Activated CD8-positive, alpha-beta T cell treated with anti-CD3 and anti-CD28 coated beads, Interleukin-2, amount 10 ng/mL, durations not matched to agents 7 days and 5 days (primary cell): ENCODE measurements around the gene TMEM200A. TPM values are rescaled to one million over a fixed set of nuclear protein-coding genes. Genes with fewer than 3 reads are reported as not detected.

Source experiments
- ATAC-seq: fragments of 150-1000 bp; cut with Tn5 transposase; one replicate; pipeline ENCODE4 v1.10.0; 2021; ENCODE audit warnings: moderate library complexity
- CTCF ChIA-PET: fragments of 350-600 bp; sonication (Branson Sonifier 250); formaldehyde crosslinking; loops from one replicate; lab custom pipeline; 2021; ENCODE audit warnings: antibody characterized with exemption; lab: Charles Lee
- POLR2A ChIA-PET: fragments of 350-600 bp; sonication (Branson Sonifier 250); formaldehyde crosslinking; loops from one replicate; lab custom pipeline; 2021; ENCODE audit warnings: antibody characterized with exemption; lab: Charles Lee
- DNase-seq: peaks from one replicate; pipeline ENCODE4 v3.0.0-alpha.2; 2020
- H3K27ac Mint-ChIP-seq: one replicate; pipeline ENCODE4 v1.8.0; 2021; ENCODE audit warnings: mild to moderate bottlenecking, mixed read lengths
- H3K27me3 Mint-ChIP-seq: one replicate; pipeline ENCODE4 v1.8.0; 2021; ENCODE audit warnings: low read depth, mixed read lengths
- H3K36me3 Mint-ChIP-seq: one replicate; pipeline ENCODE4 v1.8.0; 2021; ENCODE audit warnings: low read depth, mixed read lengths
- H3K4me1 Mint-ChIP-seq: one replicate; pipeline ENCODE4 v1.8.0; 2021; ENCODE audit warnings: low read depth, mixed read lengths
- H3K4me3 Mint-ChIP-seq: one replicate; pipeline ENCODE4 v1.8.0; 2021; ENCODE audit warnings: mild to moderate bottlenecking, mixed read lengths
- H3K9me3 Mint-ChIP-seq: one replicate; pipeline ENCODE4 v1.8.0; 2022; ENCODE audit warnings: mixed read lengths; ENCODE audit not compliant: insufficient read depth
- total RNA-seq, 2 experiments: library from RNA; stranded (reverse); gene quantifications; one replicate each; pipeline ENCODE4 v1.2.3, GENCODE V29; 2021

Gene TMEM200A
- total RNA-seq, 2 experiments from 2014 or later = 2.6 to 2.7 TPM

DNA sequence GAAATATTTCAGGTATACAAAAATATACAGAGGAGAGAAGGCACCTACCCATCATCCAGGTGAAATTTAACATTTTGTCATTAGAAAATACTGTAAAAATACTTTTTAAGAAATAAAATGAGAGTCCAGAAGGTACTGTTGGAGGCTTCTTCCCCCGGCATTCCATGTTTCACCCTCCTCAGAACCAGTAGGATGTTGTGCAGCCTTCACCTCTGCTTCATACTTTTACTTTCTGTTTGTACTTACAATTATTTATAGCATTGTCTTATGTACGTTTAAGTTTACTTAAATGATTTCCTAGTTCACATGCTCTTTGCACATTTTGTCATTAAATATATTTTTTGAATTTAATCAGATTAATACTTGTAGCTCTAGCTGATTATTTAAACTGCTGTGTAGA is 30.9 kb downstream of the TMEM200A start:
- H3K36me3 Mint-ChIP-seq = peaks cover 11% of the 10 kb centered on the region
- H3K27me3 Mint-ChIP-seq = no peaks in the 10 kb centered on the region
- POLR2A ChIA-PET = no interaction called here
- ATAC-seq (peak; percentile 67), DNase-seq (no peak)
- CTCF ChIA-PET = interaction anchor here (0.9 to 1.4 kb wide), 3 partner anchors 11 to 301 kb away, joined by 3 to 7 read pairs (median 4); no protein-coding TSS in a partner anchor
- peaks cover 8% of the 10 kb centered on the region for H3K4me1 Mint-ChIP-seq
- H3K27ac Mint-ChIP-seq = peak overlapping the region; percentile 55
- H3K9me3 Mint-ChIP-seq = no peaks in the 10 kb centered on the region
- peak overlapping the region; percentile 48 for H3K4me3 Mint-ChIP-seq

GRCh38 chr6:130405549-130405948 is 39.7 kb downstream of the TMEM200A start:
- Mint-ChIP-seq H3K4me3 (no peak overlapping the region), H3K36me3 (peaks cover 5% of the 10 kb centered on the region), H3K27ac (no peak overlapping the region), H3K9me3 (no peaks in the 10 kb centered on the region), H3K4me1 (peaks cover 11% of the 10 kb centered on the region), H3K27me3 (peaks cover 8% of the 10 kb centered on the region)
- ChIA-PET POLR2A (no interaction called here), CTCF (interaction anchor here (1.1 to 1.9 kb wide), 2 partner anchors 11 to 24 kb away, joined by 4 to 5 read pairs; no protein-coding TSS in a partner anchor)
- DNase-seq (no peak), ATAC-seq (no peak)

- Mint-ChIP-seq H3K4me3 (no peak overlapping the region), H3K4me1 (peaks cover 4% of the 10 kb centered on the region), H3K27ac (no peak overlapping the region), H3K36me3 (peaks cover 6% of the 10 kb centered on the region), H3K27me3 (peaks cover 8% of the 10 kb centered on the region), H3K9me3 (no peaks in the 10 kb centered on the region)
- POLR2A ChIA-PET = no interaction called here
- DNase-seq (no peak), ATAC-seq (no peak)
- CTCF ChIA-PET = interaction anchor here (1.0 kb wide), 1 partner anchor 13 kb away, joined by 3 read pairs; no protein-coding TSS in a partner anchor
These were observed 41.2 kb downstream of the TMEM200A start for GRCh38 chr6:130407032-130407431.

- no peak overlapping the region for H3K4me3 Mint-ChIP-seq
- H3K36me3 Mint-ChIP-seq = peaks cover 4% of the 10 kb centered on the region
- no peaks in the 10 kb centered on the region for H3K9me3 Mint-ChIP-seq
- ATAC-seq (no peak), DNase-seq (no peak)
- POLR2A ChIA-PET = no interaction called here
- peaks cover 4% of the 10 kb centered on the region for H3K27me3 Mint-ChIP-seq
- CTCF ChIA-PET = no interaction called here
- H3K27ac Mint-ChIP-seq = no peak overlapping the region
- H3K4me1 Mint-ChIP-seq = no peaks in the 10 kb centered on the region
These were observed 43.7 kb downstream of the TMEM200A start for GRCh38 chr6:130409418-130410100.

- no peaks in the 10 kb centered on the region for H3K9me3 Mint-ChIP-seq
- H3K4me1 Mint-ChIP-seq = no peaks in the 10 kb centered on the region
- ATAC-seq (no peak), DNase-seq (no peak)
- no peak overlapping the region for H3K27ac Mint-ChIP-seq
- no peak overlapping the region for H3K4me3 Mint-ChIP-seq
- ChIA-PET POLR2A (interaction anchor here (0.6 kb wide), 1 partner anchor 342 kb away, joined by 3 read pairs; no protein-coding TSS in a partner anchor), CTCF (no interaction called here)
- no peaks in the 10 kb centered on the region for H3K27me3 Mint-ChIP-seq
- peaks cover 4% of the 10 kb centered on the region for H3K36me3 Mint-ChIP-seq
These were observed 45.7 kb downstream of the TMEM200A start for GRCh38 chr6:130411481-130411880.

DNA sequence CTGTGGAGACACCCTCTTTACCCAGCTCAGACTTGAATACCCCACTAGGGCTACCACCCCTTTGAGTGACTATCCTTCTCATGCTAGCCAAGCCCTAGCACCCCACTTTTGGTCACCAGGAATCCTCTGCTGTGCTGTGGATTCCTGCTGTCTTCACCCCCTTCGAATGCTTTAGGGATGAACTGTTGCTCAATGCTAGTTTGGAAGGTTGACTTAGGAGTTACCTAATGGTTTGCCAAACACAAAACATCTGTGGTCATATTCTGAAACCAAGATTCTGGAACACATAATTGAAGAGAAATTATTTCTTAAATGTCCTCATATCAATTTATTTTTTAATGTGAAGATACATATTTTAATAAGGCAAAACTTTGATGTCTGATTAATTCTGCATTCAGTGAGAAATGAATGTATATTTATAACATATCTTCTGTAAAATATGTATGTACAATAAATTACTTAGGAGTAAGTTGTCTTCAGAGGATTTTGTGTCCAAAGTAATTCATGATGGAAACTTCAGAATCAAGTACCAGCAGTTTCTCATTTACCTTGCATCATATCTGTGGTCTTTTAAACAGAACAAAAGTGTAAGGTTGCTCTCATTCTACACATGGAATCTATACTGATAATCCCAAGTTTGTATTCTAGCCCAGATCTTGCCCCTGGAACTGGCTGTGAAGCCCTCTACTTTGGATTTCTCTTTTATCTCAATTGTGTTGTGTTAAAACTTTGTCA is 46.9 kb downstream of the TMEM200A start:
- H3K27ac Mint-ChIP-seq = no peak overlapping the region
- no peaks in the 10 kb centered on the region for H3K27me3 Mint-ChIP-seq
- ATAC-seq (no peak), DNase-seq (no peak)
- no peak overlapping the region for H3K4me3 Mint-ChIP-seq
- peaks cover 4% of the 10 kb centered on the region for H3K36me3 Mint-ChIP-seq
- ChIA-PET POLR2A (no interaction called here), CTCF (no interaction called here)
- H3K9me3 Mint-ChIP-seq = no peaks in the 10 kb centered on the region
- H3K4me1 Mint-ChIP-seq = peaks cover under 1% of the 10 kb centered on the region

GRCh38 chr6:130417951-130418350 is 52.1 kb downstream of the TMEM200A start:
- no peak for ATAC-seq

GRCh38 chr6:130420911-130421310 is 55.1 kb downstream of the TMEM200A start:
- Mint-ChIP-seq H3K9me3 (no peaks in the 10 kb centered on the region), H3K27me3 (peaks cover 3% of the 10 kb centered on the region)
- no peak for ATAC-seq

More at GRCh38 chr6:130417951-130418350, 52.1 kb downstream of the TMEM200A start:
- Mint-ChIP-seq H3K4me1 (peaks cover 4% of the 10 kb centered on the region), H3K4me3 (no peak overlapping the region), H3K9me3 (no peaks in the 10 kb centered on the region), H3K36me3 (peaks cover 6% of the 10 kb centered on the region), H3K27me3 (no peaks in the 10 kb centered on the region), H3K27ac (no peak overlapping the region)
- ChIA-PET CTCF (no interaction called here), POLR2A (no interaction called here)
- no peak for DNase-seq

DNA sequence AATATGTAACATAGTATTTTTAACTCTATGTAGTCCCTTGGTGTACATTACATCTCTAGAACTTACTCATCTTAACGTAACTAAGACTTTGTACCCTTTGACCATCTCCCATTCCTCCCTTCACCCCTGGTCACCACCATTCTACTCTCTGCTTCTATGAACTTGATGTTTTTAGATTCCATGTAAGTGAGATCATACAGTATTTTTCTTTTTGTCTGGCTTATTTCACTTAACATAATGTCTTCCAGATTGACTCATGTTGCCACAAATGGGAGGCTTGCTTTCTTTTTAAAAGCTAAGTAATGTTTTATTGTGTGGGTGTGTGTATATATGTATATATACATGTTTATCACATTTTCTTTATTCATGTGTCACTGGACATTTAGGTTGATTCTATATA is 55.8 kb downstream of the TMEM200A start:
- Mint-ChIP-seq H3K36me3 (peaks cover 3% of the 10 kb centered on the region), H3K27ac (no peak overlapping the region), H3K9me3 (no peaks in the 10 kb centered on the region), H3K4me3 (no peak overlapping the region), H3K27me3 (peaks cover 3% of the 10 kb centered on the region), H3K4me1 (peaks cover 4% of the 10 kb centered on the region)
- ATAC-seq = no peak
- no peak for DNase-seq
- ChIA-PET POLR2A (no interaction called here), CTCF (no interaction called here)

More at GRCh38 chr6:130420911-130421310, 55.1 kb downstream of the TMEM200A start:
- no peak overlapping the region for H3K4me3 Mint-ChIP-seq
- H3K27ac Mint-ChIP-seq = no peak overlapping the region
- H3K36me3 Mint-ChIP-seq = peaks cover 3% of the 10 kb centered on the region
- CTCF ChIA-PET = interaction anchor here (1.7 kb wide), 1 partner anchor 14 kb away, joined by 3 read pairs; no protein-coding TSS in a partner anchor
- POLR2A ChIA-PET = no interaction called here
- H3K4me1 Mint-ChIP-seq = peaks cover 4% of the 10 kb centered on the region
- no peak for DNase-seq

DNA sequence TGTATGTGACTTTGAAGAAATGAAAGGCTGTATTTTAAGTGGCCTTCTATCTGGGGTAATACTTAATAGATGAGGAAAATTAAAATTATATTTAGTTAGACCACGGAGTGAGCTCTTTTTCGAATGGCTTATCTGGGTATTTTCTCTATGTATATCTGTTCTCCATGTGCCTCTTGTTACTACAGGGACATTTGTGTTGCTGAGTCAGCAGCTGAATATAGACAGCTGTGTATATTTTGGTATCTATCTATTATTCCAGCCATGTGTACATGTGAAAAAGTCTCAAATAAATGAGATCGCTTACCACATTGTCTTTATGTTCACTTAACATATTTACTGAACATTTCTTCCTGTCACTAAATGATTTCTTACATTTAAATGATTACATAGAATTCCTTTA is 57.2 kb downstream of the TMEM200A start:
- DNase-seq (no peak), ATAC-seq (no peak)
- ChIA-PET CTCF (interaction anchor here (1.3 kb wide), 1 partner anchor 41 kb away, joined by 4 read pairs; no protein-coding TSS in a partner anchor), POLR2A (no interaction called here)
- peaks cover under 1% of the 10 kb centered on the region for H3K36me3 Mint-ChIP-seq
- no peaks in the 10 kb centered on the region for H3K9me3 Mint-ChIP-seq
- H3K27ac Mint-ChIP-seq = no peak overlapping the region
- H3K27me3 Mint-ChIP-seq = peaks cover 5% of the 10 kb centered on the region
- H3K4me3 Mint-ChIP-seq = no peak overlapping the region
- peaks cover under 1% of the 10 kb centered on the region for H3K4me1 Mint-ChIP-seq

DNA sequence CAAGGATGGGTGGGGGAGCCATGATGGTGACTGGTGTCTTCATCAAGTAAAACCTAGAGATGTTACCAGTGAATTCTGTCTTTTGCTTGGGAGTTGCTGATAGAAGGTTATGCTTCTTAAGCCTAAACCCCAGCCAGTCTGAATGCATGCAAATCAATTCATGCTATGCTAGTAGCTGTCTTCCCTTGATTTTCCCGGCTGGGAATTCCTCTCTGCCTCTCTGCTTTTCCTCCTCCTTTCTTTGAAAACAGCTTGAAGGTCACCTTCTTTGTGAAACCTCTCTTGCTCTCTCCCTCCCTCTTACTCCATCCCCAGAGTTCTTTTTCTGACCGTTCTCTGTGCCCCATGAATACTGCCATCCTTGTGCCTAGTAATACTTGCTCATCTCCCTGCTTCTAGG is 58.9 kb downstream of the TMEM200A start:
- CTCF ChIA-PET = no interaction called here
- H3K27me3 Mint-ChIP-seq = peaks cover 5% of the 10 kb centered on the region
- no peak overlapping the region for H3K27ac Mint-ChIP-seq
- no peaks in the 10 kb centered on the region for H3K9me3 Mint-ChIP-seq
- H3K36me3 Mint-ChIP-seq = no peaks in the 10 kb centered on the region
- DNase-seq = no peak
- H3K4me1 Mint-ChIP-seq = no peaks in the 10 kb centered on the region
- no peak overlapping the region for H3K4me3 Mint-ChIP-seq
- POLR2A ChIA-PET = no interaction called here
- no peak for ATAC-seq

- Mint-ChIP-seq H3K27me3 (peaks cover 5% of the 10 kb centered on the region), H3K36me3 (peaks cover 2% of the 10 kb centered on the region), H3K4me1 (no peaks in the 10 kb centered on the region), H3K27ac (no peak overlapping the region), H3K9me3 (no peaks in the 10 kb centered on the region), H3K4me3 (no peak overlapping the region)
- ATAC-seq = no peak
- POLR2A ChIA-PET = no interaction called here
- DNase-seq = no peak
- CTCF ChIA-PET = no interaction called here
These were observed 59.7 kb downstream of the TMEM200A start for GRCh38 chr6:130425537-130425936.
